HG02759 (cell line): ENCODE data around the gene PCGF5.
A peak's percentile ranks its signal among the peaks of the same experiment; 100 is the strongest.
"Not testable (repeated sequence)": the region's sequence is repeated elsewhere in the genome, so short reads cannot be mapped to it uniquely, and the experiment has no call there.

Experiments used
- ATAC-seq: cut with Tn5 transposase; IDR thresholded peaks from one replicate; pipeline ENCODE4 v1.9.1; 2021; ENCODE audit warnings: mild to moderate bottlenecking, moderate library complexity; ENCODE audit not compliant: unreplicated experiment

Gene PCGF5

GRCh38 chr10:91208642-91209041, 11.8 kb upstream of the PCGF5 start:
- no peak for ATAC-seq

DNA sequence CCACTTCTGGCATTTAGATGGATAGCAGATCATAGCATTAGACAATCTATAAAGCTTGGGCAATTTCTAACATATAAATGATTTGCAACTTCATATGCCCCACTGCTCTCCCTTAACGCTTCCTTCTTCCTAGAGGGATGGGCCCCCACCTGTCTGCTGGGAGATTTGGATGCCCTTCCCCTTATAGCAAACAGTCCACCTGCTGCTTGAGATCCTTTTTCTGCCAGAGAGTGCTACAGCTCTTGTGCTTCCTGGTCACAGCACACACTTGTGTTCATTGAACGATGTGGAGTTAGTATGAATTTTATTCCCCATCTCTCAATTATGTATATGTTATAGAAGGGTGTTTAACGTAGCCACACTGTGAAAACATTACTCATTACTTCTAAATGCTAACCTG, 10.4 kb upstream of the PCGF5 start:
- no peak for ATAC-seq

DNA sequence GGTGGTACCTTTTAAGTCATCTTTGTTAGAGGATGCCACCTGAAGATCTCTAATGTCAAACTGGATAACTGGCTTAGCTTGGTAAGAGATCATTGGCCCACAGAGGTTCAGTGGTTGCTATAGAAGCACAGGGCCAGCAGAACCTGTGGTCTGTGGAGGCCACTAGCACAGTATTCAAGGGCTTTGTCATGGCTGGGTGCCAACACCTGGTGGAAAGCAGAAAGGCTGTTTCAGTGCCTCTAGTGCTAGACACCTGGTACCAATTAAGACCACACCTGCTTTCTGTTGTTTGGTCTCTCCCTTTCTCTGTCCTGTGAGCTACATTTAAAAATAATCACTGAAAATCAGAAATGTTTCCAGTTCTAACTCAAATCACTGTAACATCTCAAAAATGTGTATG, 10.0 kb upstream of the PCGF5 start:
- ATAC-seq: peak; percentile 87

GRCh38 chr10:91211675-91212074, 8.8 kb upstream of the PCGF5 start:
- no peak for ATAC-seq

DNA sequence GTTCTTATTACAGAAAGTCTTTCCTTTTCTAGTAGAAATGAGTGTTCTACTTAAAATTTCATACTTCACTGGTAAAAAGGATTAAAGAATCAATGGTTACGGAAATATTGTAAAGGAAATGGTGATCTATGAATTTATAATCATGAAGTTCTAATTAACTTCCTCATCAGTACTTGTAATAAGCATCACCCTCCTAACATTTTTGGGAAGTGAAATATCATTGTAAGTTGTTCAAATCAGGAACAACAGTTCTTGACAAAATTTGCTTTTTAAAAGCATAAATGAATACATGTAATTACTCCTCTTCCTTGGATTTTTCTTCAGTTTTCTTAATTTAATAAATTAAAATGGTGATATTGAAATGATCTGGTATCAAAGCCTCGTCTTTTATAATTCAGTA, 5.6 kb upstream of the PCGF5 start:
- ATAC-seq: no peak

DNA sequence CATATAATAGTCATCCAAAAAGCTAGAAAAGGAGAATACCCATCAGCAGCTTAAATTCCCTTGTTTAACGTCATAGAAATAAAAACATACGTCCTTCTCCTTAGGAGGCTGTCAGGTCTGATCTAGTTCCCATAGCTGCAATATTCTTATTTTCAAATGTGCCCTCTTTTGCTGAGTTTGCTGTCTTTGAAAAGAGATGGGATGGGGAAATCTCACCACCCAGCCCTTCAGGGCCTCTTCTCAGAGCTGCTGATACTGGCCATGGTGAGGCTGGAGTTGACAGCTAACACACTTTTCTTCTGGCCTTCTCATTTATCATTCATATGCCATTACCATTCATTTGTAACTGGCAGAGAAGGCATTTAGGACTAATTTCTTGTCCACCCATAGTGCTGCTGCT, 5.1 kb upstream of the PCGF5 start:
- no peak for ATAC-seq

- ATAC-seq: no peak
Measured at GRCh38 chr10:91219371-91220193, 881 bp upstream of the PCGF5 start.

GRCh38 chr10:91220954-91221675, 652 bp downstream of the PCGF5 start:
- peak; percentile 37 for ATAC-seq

DNA sequence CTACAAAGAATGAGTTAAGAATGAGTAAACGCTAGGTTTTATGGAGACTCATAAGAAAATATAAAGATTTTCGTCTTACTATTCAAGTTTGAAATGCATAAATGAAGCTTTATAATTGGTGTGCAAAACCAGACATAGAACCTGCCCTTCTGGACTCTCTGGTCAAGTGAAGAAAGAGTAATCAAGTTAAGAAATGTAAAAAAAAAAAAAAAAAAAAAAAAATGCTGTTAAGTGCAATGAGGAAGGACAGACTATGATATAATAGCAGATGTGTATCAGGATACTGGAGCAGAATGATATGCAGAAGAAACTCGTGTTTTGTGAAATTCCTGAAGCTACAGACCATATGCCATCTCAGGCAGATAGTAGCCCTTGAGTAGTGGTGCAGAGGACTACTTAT, 5.6 kb downstream of the PCGF5 start:
- no peak for ATAC-seq

DNA sequence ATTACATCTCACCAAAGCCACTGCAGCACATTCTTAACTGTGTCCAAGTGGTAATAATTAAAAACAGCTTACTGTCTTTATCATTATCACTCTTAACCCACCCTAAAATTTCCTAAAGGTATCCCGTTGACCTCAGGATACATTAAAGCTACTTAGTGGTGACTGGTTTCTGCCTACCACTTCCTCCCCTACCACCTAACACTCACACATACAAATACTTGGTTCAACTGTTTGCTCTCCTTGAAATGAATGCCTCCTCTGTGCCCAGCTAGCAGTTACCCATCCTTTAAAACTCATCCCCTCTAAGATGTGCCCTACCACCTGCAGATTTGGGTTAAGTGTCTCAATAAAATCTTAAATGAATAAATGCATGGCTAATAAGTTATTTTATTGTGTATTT, 7.1 kb downstream of the PCGF5 start:
- ATAC-seq: no peak

GRCh38 chr10:91229683-91230082, 9.2 kb downstream of the PCGF5 start:
- no peak for ATAC-seq

DNA sequence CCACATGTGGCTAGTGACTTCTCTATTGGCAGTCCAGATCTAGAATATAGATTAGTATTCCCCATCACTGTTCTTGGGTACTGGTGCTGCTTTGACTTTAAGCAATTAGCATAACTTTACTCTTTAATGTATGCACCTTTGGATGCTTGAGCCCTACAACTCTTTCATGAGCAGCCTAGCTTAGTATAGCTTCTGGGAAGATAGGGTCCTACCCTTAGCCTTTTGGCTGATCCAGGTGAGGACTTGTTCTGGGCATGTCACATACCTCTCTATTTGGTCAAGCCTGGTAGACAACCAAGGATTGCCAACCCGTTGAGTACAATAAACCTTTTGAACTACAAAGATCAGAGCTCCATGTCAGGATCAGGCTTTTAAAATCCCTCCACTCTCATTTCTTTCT, 17.7 kb downstream of the PCGF5 start:
- no peak for ATAC-seq

- ATAC-seq: no peak
Measured at GRCh38 chr10:91239789-91240188, 19.3 kb downstream of the PCGF5 start.

GRCh38 chr10:91242940-91243339, 22.5 kb downstream of the PCGF5 start:
- no peak for ATAC-seq

GRCh38 chr10:91247360-91248111, 27.1 kb downstream of the PCGF5 start:
- ATAC-seq: no peak

DNA sequence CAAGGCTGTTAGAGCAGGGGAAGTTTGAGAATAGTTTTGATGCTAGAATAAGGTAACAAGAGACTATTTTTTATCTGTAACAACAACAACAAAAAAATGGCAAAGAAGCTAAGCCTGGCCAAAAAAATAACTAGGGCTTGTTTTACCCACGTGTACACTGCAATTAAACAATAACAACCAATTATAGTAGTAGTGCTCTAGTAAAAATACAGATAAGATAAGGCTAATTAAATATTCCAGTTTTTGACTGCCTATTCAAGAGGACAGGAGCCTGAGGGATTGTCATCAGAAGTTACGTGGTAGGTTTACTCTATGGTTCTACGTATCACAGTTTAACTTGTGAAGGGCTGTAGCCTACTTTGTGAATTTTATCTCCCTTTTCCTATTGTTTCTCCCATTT, 29.2 kb downstream of the PCGF5 start:
- no peak for ATAC-seq

GRCh38 chr10:91250341-91250740, 29.9 kb downstream of the PCGF5 start:
- no peak for ATAC-seq

GRCh38 chr10:91251430-91252056, 31.1 kb downstream of the PCGF5 start:
- peak; percentile 64 for ATAC-seq

GRCh38 chr10:91253300-91253699, 32.8 kb downstream of the PCGF5 start:
- ATAC-seq: no peak

DNA sequence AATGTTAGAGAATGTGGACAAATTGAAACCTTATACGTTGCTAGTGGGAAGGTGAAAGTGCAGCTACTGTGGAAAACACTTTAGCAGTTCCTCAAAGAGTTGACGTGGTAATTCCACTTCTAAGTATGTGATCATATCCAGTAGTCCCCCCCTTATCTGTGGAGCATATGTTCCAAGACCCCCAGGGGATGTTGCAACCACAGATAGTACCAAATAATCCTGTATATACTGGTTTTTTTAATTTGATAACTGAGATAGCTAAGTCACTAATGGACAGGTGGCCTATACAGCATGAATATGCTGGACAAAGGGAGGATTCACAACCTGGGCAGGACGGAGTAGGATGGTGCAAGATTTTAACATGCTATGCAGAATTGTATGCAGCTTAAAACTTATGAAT, 36.8 kb downstream of the PCGF5 start:
- ATAC-seq: no peak

- ATAC-seq: not testable (repeated sequence)
Measured at GRCh38 chr10:91260417-91260816, 40.0 kb downstream of the PCGF5 start.
